Activated CD8-positive, alpha-beta memory T cell treated with anti-CD3 and anti-CD28 coated beads, Interleukin-2, amount 10 ng/mL, durations not matched to agents 7 days and 5 days (primary cell): Measurements from ENCODE around the gene CKAP2L. TPM values are rescaled to one million over a fixed set of nuclear protein-coding genes. Genes with fewer than 3 reads are reported as not detected.

Experiments
- total RNA-seq, 2 experiments: library from RNA; stranded (reverse); gene quantifications; one replicate each; pipeline ENCODE4 v1.2.3, GENCODE V29; 2021

The CKAP2L gene
- total RNA-seq, 2 experiments from 2014 or later, result 62.2 to 68.8 TPM

Other genes with a start within 250 kb of the CKAP2L start
- 10 to 100 TPM; 33.7 to 54.9 TPM for gene POLR1B, start 222.1 kb downstream of the CKAP2L start, total RNA-seq
- 10 to 100 TPM; 25.4 to 27.8 TPM for gene CHCHD5, start 180.0 kb downstream of the CKAP2L start, total RNA-seq
- gene SLC20A1, start 118.7 kb downstream of the CKAP2L start, total RNA-seq, result 100 to 1,000 TPM; 134 to 146 TPM
- not detected for gene NT5DC4, start 43.6 kb downstream of the CKAP2L start, total RNA-seq
- 1 to 10 TPM in 1 of 2 experiments, under 1 TPM in 1; 0.23 to 3.1 TPM for gene IL1A, start 19.9 kb upstream of the CKAP2L start, total RNA-seq
- under 1 TPM in 1 of 2 experiments, not detected in 1; 0.14 TPM for gene IL1B, start 72.2 kb upstream of the CKAP2L start, total RNA-seq
- gene IL37, start 146.6 kb upstream of the CKAP2L start, total RNA-seq, result not detected
- gene IL36G, start 213.4 kb upstream of the CKAP2L start, total RNA-seq, result not detected
- gene IL36A, start 240.8 kb upstream of the CKAP2L start, total RNA-seq, result under 1 TPM in 1 of 2 experiments, not detected in 1; 0.42 TPM